ENCODE measurements around the gene PRKCB. TPM values are rescaled to one million over a fixed set of nuclear protein-coding genes. Genes with fewer than 3 reads are reported as not detected.

PRKCB gene
- polyA plus RNA-seq, 1 donor from 2014 or later: 27.6 TPM

DNA sequence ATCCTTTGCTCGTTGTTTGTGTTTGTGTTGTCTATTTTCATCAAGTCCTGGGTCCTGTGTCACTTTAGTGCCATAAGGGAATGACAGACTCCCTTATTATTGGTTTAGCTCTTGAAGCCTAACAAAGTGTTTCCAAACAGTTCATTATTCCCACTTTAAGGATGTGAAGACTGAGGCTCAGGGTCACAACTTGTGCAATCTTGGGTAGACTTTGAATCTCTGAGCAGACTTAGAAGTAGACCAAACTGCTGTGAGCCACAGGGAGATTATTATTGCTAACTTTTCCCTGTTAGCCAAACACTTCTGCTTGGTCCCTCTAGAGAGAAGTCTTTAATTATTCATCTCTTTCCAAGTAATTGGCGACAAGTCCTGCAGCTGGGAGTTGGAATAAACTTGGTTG, 31.8 kb downstream of the PRKCB start:
- no peaks in the 10 kb centered on the region for H3K79me2 ChIP-seq (replicated peaks; ENCODE audit: insufficient read depth, low read length)
- H3K27me3 ChIP-seq (ENCODE audit: insufficient read depth, low read depth, low read length): no peaks in the 10 kb centered on the region

DNA sequence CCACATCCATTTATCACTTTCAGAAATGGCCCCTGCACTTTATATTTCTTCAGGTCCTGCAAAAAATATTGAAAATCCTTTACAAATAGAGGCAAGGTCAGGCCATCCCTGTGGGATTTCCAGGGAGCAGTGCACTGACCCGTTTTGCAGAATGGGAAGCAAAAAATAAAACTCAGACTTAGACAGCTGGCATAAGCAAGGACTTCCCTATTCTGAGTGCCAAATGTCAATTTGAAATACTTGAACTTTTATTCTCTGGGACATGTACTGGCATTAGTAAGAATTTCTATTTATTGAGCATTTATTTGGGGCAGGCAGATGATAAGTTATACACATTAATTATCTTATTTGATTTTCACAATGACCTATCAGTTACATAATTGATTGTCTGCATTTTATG, 32.4 kb downstream of the PRKCB start:
- no peaks in the 10 kb centered on the region for H3K27me3 ChIP-seq (ENCODE audit: insufficient read depth, low read depth, low read length)
- no peak for TF ChIP-seq EP300 (conservative IDR thresholded peaks at IDR 0.05; ENCODE audit: poor library complexity, severe bottlenecking)
- TF ChIP-seq, protein P1, sequence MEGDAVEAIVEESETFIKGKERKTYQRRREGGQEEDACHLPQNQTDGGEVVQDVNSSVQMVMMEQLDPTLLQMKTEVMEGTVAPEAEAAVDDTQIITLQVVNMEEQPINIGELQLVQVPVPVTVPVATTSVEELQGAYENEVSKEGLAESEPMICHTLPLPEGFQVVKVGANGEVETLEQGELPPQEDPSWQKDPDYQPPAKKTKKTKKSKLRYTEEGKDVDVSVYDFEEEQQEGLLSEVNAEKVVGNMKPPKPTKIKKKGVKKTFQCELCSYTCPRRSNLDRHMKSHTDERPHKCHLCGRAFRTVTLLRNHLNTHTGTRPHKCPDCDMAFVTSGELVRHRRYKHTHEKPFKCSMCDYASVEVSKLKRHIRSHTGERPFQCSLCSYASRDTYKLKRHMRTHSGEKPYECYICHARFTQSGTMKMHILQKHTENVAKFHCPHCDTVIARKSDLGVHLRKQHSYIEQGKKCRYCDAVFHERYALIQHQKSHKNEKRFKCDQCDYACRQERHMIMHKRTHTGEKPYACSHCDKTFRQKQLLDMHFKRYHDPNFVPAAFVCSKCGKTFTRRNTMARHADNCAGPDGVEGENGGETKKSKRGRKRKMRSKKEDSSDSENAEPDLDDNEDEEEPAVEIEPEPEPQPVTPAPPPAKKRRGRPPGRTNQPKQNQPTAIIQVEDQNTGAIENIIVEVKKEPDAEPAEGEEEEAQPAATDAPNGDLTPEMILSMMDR (IDR thresholded peaks at IDR 0.05; ENCODE audit: poor library complexity, severe bottlenecking): no peak
- H2AFZ ChIP-seq (ENCODE audit: low read depth, low read length): no peak overlapping the region
- no peaks in the 10 kb centered on the region for H3K36me3 ChIP-seq (ENCODE audit: insufficient read depth, low read length)
- no peak overlapping the region for H3K4me2 ChIP-seq (ENCODE audit: low read length)
- H4K20me1 ChIP-seq (ENCODE audit: insufficient read depth): no peaks in the 10 kb centered on the region
- H3K27ac ChIP-seq (ENCODE audit: low read length): no peak overlapping the region
- H3K9ac ChIP-seq (ENCODE audit: low read length): no peak overlapping the region
- H3K9me3 ChIP-seq (ENCODE audit: low read length): no peaks in the 10 kb centered on the region
- H3K4me3 ChIP-seq (ENCODE audit: low read length): no peak overlapping the region
- H3K9me2 ChIP-seq (ENCODE audit: insufficient read depth, low read length): no peaks in the 10 kb centered on the region
- no peaks in the 10 kb centered on the region for H3F3A ChIP-seq (ENCODE audit: insufficient read depth, low read length, poor library complexity, severe bottlenecking)
- no peaks in the 10 kb centered on the region for H3K79me2 ChIP-seq (replicated peaks; ENCODE audit: insufficient read depth, low read length)

More for the DNA sequence above, 31.8 kb downstream of the PRKCB start:
- H4K20me1 ChIP-seq (ENCODE audit: insufficient read depth): no peaks in the 10 kb centered on the region
- no peaks in the 10 kb centered on the region for H3K9me2 ChIP-seq (ENCODE audit: insufficient read depth, low read length)
- H3K4me2 ChIP-seq (ENCODE audit: low read length): no peak overlapping the region
- H3K9ac ChIP-seq (ENCODE audit: low read length): no peak overlapping the region
- TF ChIP-seq, protein P2, sequence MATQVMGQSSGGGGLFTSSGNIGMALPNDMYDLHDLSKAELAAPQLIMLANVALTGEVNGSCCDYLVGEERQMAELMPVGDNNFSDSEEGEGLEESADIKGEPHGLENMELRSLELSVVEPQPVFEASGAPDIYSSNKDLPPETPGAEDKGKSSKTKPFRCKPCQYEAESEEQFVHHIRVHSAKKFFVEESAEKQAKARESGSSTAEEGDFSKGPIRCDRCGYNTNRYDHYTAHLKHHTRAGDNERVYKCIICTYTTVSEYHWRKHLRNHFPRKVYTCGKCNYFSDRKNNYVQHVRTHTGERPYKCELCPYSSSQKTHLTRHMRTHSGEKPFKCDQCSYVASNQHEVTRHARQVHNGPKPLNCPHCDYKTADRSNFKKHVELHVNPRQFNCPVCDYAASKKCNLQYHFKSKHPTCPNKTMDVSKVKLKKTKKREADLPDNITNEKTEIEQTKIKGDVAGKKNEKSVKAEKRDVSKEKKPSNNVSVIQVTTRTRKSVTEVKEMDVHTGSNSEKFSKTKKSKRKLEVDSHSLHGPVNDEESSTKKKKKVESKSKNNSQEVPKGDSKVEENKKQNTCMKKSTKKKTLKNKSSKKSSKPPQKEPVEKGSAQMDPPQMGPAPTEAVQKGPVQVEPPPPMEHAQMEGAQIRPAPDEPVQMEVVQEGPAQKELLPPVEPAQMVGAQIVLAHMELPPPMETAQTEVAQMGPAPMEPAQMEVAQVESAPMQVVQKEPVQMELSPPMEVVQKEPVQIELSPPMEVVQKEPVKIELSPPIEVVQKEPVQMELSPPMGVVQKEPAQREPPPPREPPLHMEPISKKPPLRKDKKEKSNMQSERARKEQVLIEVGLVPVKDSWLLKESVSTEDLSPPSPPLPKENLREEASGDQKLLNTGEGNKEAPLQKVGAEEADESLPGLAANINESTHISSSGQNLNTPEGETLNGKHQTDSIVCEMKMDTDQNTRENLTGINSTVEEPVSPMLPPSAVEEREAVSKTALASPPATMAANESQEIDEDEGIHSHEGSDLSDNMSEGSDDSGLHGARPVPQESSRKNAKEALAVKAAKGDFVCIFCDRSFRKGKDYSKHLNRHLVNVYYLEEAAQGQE (IDR thresholded peaks at IDR 0.05; ENCODE audit: borderline replicate concordance): no peak
- no peak for TF ChIP-seq EZH2 (IDR thresholded peaks at IDR 0.05; ENCODE audit: borderline replicate concordance, insufficient read depth, low read length, poor library complexity, severe bottlenecking)
- TF ChIP-seq EP300 (conservative IDR thresholded peaks at IDR 0.05; ENCODE audit: poor library complexity, severe bottlenecking): no peak
- no peak for TF ChIP-seq POLR2AphosphoS5 (IDR thresholded peaks at IDR 0.05)
- TF ChIP-seq TAF1 (IDR thresholded peaks at IDR 0.05; ENCODE audit: low read depth): no peak
- TF ChIP-seq SMC3 (conservative IDR thresholded peaks at IDR 0.05; ENCODE audit: poor library complexity): no peak
- TF ChIP-seq, protein P1 (IDR thresholded peaks at IDR 0.05; ENCODE audit: poor library complexity, severe bottlenecking): no peak
- TF ChIP-seq RAD21 (conservative IDR thresholded peaks at IDR 0.05): no peak
- TF ChIP-seq MXI1 (conservative IDR thresholded peaks at IDR 0.05; ENCODE audit: poor library complexity, severe bottlenecking): no peak
- H3K36me3 ChIP-seq (ENCODE audit: insufficient read depth, low read length): no peaks in the 10 kb centered on the region
- H3K27ac ChIP-seq (ENCODE audit: low read length): no peak overlapping the region
- H3F3A ChIP-seq (ENCODE audit: insufficient read depth, low read length, poor library complexity, severe bottlenecking): no peaks in the 10 kb centered on the region
- no peak overlapping the region for H2AFZ ChIP-seq (ENCODE audit: low read depth, low read length)
- no peaks in the 10 kb centered on the region for H3K9me3 ChIP-seq (ENCODE audit: low read length)
- H3K4me3 ChIP-seq (ENCODE audit: low read length): no peak overlapping the region

Data from neural cell (in vitro differentiated cells).